Naive B cell (primary cell): ENCODE data around the gene XYLT1. TPM values are rescaled to one million over a fixed set of nuclear protein-coding genes. Genes with fewer than 3 reads are reported as not detected.
"Not testable (repeated sequence)": the region's sequence is repeated elsewhere in the genome, so short reads cannot be mapped to it uniquely, and the experiment has no call there.

Experiments
- ATAC-seq, 2 donors: fragments of 150-1000 bp; cut with Tn5 transposase; 2 replicates each; pipeline ENCODE4 v1.10.0; 2021; ENCODE audit warnings: low read depth in 2 of 2, mild to moderate bottlenecking in 2 of 2, moderate library complexity in 2 of 2
- DNase-seq: peaks from one replicate; pipeline ENCODE4 v3.0.0; 2022
- H3K27ac Mint-ChIP-seq, 6 donors: one replicate each; pipeline ENCODE4 v1.8.0; 2020 to 2022; ENCODE audit warnings: mild to moderate bottlenecking in 6 of 6, mixed read lengths in 6 of 6, moderate library complexity in 5 of 6, inconsistent platforms in 2 of 6
- H3K27me3 Mint-ChIP-seq, 3 donors: one replicate each; pipeline ENCODE4 v1.8.0; 2021 to 2022; ENCODE audit warnings: mixed read lengths in 3 of 3, mild to moderate bottlenecking in 1 of 3
- H3K36me3 Mint-ChIP-seq, 2 donors: one replicate each; pipeline ENCODE4 v1.8.0; 2020 to 2022; ENCODE audit warnings: mixed read lengths in 2 of 2, inconsistent platforms in 1 of 2, mild to moderate bottlenecking in 1 of 2
- H3K4me1 Mint-ChIP-seq, 3 donors: one replicate each; pipeline ENCODE4 v1.8.0; 2020 to 2022; ENCODE audit warnings: mixed read lengths in 3 of 3, inconsistent platforms in 1 of 3, mild to moderate bottlenecking in 1 of 3, moderate library complexity in 1 of 3
- H3K4me3 Mint-ChIP-seq, 8 donors: one replicate each; pipeline ENCODE4 v1.8.0; 2020 to 2022; ENCODE audit warnings: mild to moderate bottlenecking in 8 of 8, mixed read lengths in 8 of 8, moderate library complexity in 8 of 8, inconsistent platforms in 2 of 8
- H3K9me3 Mint-ChIP-seq, 7 donors: one replicate each; pipeline ENCODE4 v1.8.0; 2020 to 2022; ENCODE audit warnings: mixed read lengths in 7 of 7, mild to moderate bottlenecking in 5 of 7, inconsistent platforms in 2 of 7, moderate library complexity in 1 of 7
- polyA plus RNA-seq, 6 donors: library from polyadenylated mRNA; unstranded; fragments of 300-500 nt; fragmentation: Illumina TruSeq; gene quantifications; one replicate each; pipeline ENCODE4 v1.2.3, GENCODE V29; 2021; ENCODE audit warnings: low read depth in 6 of 6

XYLT1 gene
- polyA plus RNA-seq, 6 donors from 2014 or later: 1.7 to 8.7 (median 3.9) TPM

- Mint-ChIP-seq H3K9me3 (peaks cover 5 to 12% (median 10%) of the 10 kb centered on the region in 7 donors), H3K27me3 (peaks cover 16 to 23% (median 22%) of the 10 kb centered on the region in 3 donors), H3K36me3 (peaks cover 3 to 26% of the 10 kb centered on the region in 2 donors), H3K4me3 (no peak overlapping the region), H3K4me1 (peaks cover 0 to 4% (median 0%) of the 10 kb centered on the region in 3 donors), H3K27ac (no peak overlapping the region)
- ATAC-seq: no peak
- no peak for DNase-seq
Observed at GRCh38 chr16:17504050-17504449, 33.3 kb upstream of the XYLT1 start.

DNA sequence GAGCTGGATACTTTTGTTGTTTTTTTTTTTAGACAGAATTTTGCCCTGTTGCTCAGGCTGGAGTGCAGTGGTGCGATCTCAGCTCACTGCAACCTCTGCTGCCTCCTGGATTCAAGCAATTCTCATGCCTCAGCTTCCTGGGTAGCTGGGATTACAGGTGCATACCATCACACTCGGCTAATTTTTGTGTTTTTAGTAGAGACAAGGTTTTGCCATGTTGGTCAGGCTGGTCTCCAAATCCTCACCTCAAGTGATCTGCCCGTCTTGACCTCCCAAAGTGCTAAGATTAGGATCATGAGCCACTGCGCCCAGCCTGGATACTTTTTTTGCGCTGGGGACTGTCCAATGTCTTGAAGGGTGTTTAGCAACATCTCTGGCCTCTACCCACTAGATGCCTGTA is 32.6 kb upstream of the XYLT1 start:
- no peak for ATAC-seq
- Mint-ChIP-seq H3K27me3 (peaks cover 14 to 18% (median 16%) of the 10 kb centered on the region in 3 donors), H3K36me3 (peaks cover 0 to 18% of the 10 kb centered on the region in 2 donors), H3K9me3 (peaks cover 1 to 6% (median 5%) of the 10 kb centered on the region in 7 donors), H3K4me1 (peaks cover 0 to 4% (median 0%) of the 10 kb centered on the region in 3 donors), H3K4me3 (no peak overlapping the region), H3K27ac (no peak overlapping the region)
- no peak for DNase-seq

GRCh38 chr16:17501321-17501720 is 30.6 kb upstream of the XYLT1 start:
- peak overlapping the region in 2 of 6 donors; percentile 15 to 28 for H3K27ac Mint-ChIP-seq
- H3K4me1 Mint-ChIP-seq: peaks cover 0 to 4% (median 0%) of the 10 kb centered on the region in 3 donors
- peaks cover 0 to 8% of the 10 kb centered on the region in 2 donors for H3K36me3 Mint-ChIP-seq

GRCh38 chr16:17499223-17499902 is 28.6 kb upstream of the XYLT1 start:
- Mint-ChIP-seq H3K4me1 (peaks cover 0 to 4% (median 0%) of the 10 kb centered on the region in 3 donors), H3K4me3 (no peak overlapping the region), H3K27ac (no peak overlapping the region), H3K27me3 (peaks cover 13 to 20% (median 16%) of the 10 kb centered on the region in 3 donors), H3K9me3 (peaks cover 0 to 2% (median 0%) of the 10 kb centered on the region in 7 donors), H3K36me3 (peaks cover 0 to 8% of the 10 kb centered on the region in 2 donors)
- no peak for DNase-seq
- no peak for ATAC-seq

More at GRCh38 chr16:17501321-17501720, 30.6 kb upstream of the XYLT1 start:
- Mint-ChIP-seq H3K27me3 (peaks cover 10 to 16% (median 13%) of the 10 kb centered on the region in 3 donors), H3K9me3 (peaks cover 0 to 2% (median 0%) of the 10 kb centered on the region in 7 donors), H3K4me3 (no peak overlapping the region)
- ATAC-seq (no peak), DNase-seq (no peak)

- no peaks in the 10 kb centered on the region for H3K4me1 Mint-ChIP-seq
- H3K27ac Mint-ChIP-seq: no peak overlapping the region
- no peak overlapping the region for H3K4me3 Mint-ChIP-seq
- peaks cover 0 to under 1% of the 10 kb centered on the region in 2 donors for H3K36me3 Mint-ChIP-seq
- no peak for ATAC-seq
- H3K27me3 Mint-ChIP-seq: peaks cover 8 to 17% (median 9%) of the 10 kb centered on the region in 3 donors
- DNase-seq: no peak
- H3K9me3 Mint-ChIP-seq: peaks cover 0 to 3% (median 0%) of the 10 kb centered on the region in 7 donors
Observed at GRCh38 chr16:17497648-17498047, 26.9 kb upstream of the XYLT1 start.

DNA sequence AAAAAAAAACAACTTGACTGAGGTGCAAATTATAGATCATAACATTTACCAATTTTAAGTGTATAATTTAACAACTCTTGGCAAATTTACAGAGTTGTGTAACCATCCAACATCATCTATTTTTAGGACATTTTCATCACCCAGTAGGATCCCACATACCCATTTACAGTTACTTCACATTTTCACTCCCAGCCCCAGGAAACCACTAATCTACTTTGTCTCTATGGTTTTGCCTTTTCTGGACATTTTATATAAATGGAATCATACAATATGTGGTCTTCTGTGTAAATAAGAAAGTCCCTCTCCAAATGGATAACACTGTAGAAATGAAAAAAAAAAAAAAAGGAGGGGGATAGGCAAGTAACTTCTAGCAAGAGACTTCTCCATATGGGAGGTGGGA is 26.1 kb upstream of the XYLT1 start:
- Mint-ChIP-seq H3K36me3 (no peaks in the 10 kb centered on the region), H3K27ac (no peak overlapping the region), H3K9me3 (peaks cover 0 to 10% (median 0%) of the 10 kb centered on the region in 7 donors), H3K4me3 (no peak overlapping the region), H3K4me1 (no peaks in the 10 kb centered on the region), H3K27me3 (peaks cover 6 to 16% (median 8%) of the 10 kb centered on the region in 3 donors)
- DNase-seq (no peak), ATAC-seq (no peak)

DNA sequence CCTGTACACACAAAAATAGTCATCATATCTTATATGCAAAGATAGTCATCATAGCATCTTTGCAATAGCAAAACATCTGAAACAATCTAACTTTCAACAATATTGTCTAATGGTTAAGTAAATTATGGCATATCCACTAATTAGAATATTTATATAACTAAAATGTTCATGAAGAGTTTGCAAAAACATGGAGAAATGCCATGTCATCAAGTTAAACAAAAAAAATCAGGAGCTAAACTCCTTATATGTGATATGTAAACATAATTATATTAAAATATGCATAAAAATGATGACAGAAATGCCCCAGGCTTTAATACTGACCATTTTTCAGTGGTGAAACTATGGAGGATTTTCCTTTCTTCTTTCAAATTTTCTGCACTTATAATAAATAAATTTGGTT is 22.3 kb upstream of the XYLT1 start:
- Mint-ChIP-seq H3K9me3 (peaks cover 0 to 14% (median 3%) of the 10 kb centered on the region in 7 donors), H3K4me1 (peaks cover 0 to 5% (median 0%) of the 10 kb centered on the region in 3 donors), H3K27me3 (peaks cover 3 to 16% (median 12%) of the 10 kb centered on the region in 3 donors), H3K27ac (no peak overlapping the region), H3K4me3 (no peak overlapping the region), H3K36me3 (no peaks in the 10 kb centered on the region)
- DNase-seq (no peak), ATAC-seq (no peak)

DNA sequence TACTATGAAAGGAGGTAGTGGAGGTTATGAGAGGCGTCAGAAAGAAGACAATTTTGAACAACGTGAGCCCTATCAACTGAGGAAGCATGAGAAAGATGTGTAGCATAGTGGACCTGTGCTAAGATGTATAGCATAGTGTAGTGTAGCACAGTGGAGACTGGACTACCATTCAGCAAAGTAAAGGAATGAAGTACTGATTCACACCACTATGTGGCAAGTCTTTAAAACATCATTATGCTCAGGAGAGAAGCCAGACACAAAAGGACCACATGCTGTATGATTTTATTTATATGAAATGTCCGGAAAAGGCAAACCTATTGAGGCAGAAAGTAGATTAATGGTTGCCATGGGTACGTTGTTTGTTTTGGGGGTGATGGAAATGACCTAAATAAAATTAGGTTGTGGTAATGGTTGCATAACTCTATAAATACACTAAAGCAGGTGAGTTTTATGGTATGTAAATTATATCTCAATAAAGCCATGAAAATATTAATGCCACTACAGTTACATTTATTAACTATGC is 20.4 kb upstream of the XYLT1 start:
- Mint-ChIP-seq H3K4me3 (no peak overlapping the region), H3K27me3 (peaks cover 3 to 11% (median 8%) of the 10 kb centered on the region in 3 donors), H3K9me3 (peaks cover 0 to 14% (median 3%) of the 10 kb centered on the region in 7 donors), H3K36me3 (no peaks in the 10 kb centered on the region), H3K27ac (peak overlapping the region in 1 of 6 donors; percentile 66), H3K4me1 (peaks cover 0 to 5% (median 0%) of the 10 kb centered on the region in 3 donors)
- peak in 1 of 2 donors; percentile 51 for ATAC-seq
- DNase-seq: no peak

DNA sequence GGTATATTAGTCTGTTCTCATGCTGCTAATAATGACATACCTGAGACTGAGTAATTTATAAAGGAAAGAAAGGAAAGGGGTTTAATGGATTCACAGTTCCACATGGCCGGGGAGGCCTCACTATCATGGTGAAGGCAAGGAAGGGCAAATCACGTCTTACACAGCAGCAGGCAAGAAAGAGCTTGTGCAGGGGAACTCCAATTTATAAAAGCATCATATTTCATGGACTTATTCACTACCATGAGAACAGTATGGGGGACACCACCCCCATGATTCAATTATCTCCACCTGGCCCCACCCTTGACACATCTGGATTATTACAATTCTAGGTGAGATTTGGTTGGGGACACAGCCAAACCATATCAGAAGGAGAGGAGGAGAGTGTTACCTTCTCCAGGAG is 17.7 kb upstream of the XYLT1 start:
- peaks cover 0 to 14% (median 3%) of the 10 kb centered on the region in 7 donors for H3K9me3 Mint-ChIP-seq
- H3K4me1 Mint-ChIP-seq: peaks cover 4 to 7% (median 5%) of the 10 kb centered on the region in 3 donors
- no peak overlapping the region for H3K27ac Mint-ChIP-seq
- DNase-seq (no peak), ATAC-seq (no peak)
- peaks cover 6 to 20% (median 6%) of the 10 kb centered on the region in 3 donors for H3K27me3 Mint-ChIP-seq
- no peaks in the 10 kb centered on the region for H3K36me3 Mint-ChIP-seq
- no peak overlapping the region for H3K4me3 Mint-ChIP-seq

DNA sequence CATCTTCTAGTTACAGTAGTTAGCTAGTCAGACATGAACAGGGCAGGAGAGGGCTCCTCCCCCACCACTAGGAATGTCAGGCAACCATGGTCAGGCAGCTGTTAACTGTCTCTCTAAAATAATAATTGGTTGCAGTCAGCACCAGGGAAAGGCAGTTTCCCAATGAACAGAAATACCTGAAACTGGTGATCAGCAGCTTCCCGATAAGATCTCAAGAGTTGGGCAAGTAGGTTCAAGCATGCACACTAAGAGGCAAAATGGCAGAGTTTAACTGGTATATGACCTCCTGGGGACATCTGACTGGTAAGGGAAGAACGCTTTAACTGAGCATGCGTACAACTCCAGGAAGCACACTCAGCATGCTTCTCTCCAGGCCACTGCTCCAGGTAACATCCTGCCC is 12.6 kb upstream of the XYLT1 start:
- Mint-ChIP-seq H3K4me1 (peaks cover 0 to 7% (median 4%) of the 10 kb centered on the region in 3 donors), H3K27ac (no peak overlapping the region), H3K9me3 (peaks cover 0 to 4% (median 0%) of the 10 kb centered on the region in 7 donors), H3K4me3 (no peak overlapping the region), H3K27me3 (peaks cover 13 to 44% (median 29%) of the 10 kb centered on the region in 3 donors), H3K36me3 (peaks cover 0 to 8% of the 10 kb centered on the region in 2 donors)
- DNase-seq: no peak
- ATAC-seq: no peak

DNA sequence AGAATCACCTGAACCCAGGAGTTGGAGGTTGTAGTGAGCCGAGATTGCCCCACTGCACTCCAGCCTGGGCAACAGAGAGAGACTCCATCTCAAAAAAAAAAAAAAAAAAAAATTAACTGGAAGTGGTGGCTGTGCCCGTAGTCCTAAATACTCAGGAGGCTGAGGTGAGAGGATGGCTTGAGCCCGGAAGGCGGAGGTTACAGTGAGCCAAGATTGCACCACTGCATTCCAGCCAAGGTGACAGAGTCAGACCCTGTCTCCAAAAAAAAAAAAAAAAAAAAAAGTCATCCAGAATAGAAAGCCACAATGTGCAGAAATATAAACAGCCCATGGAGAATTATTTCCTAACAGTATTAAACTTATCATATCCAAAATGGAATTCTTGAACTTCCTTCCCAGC is 11.6 kb upstream of the XYLT1 start:
- not testable (repeated sequence) for H3K9me3 Mint-ChIP-seq, H3K36me3 Mint-ChIP-seq, H3K4me3 Mint-ChIP-seq, DNase-seq, H3K4me1 Mint-ChIP-seq, ATAC-seq
- Mint-ChIP-seq H3K27me3 (peaks cover 13 to 39% (median 29%) of the 10 kb centered on the region in 3 donors), H3K27ac (peak overlapping the region in 1 of 6 donors; percentile 6)

GRCh38 chr16:17481736-17482135 is 11.0 kb upstream of the XYLT1 start:
- DNase-seq (no peak), ATAC-seq (no peak)
- Mint-ChIP-seq H3K4me1 (peaks cover 3 to 14% (median 10%) of the 10 kb centered on the region in 3 donors), H3K9me3 (peaks cover 0 to 4% (median 0%) of the 10 kb centered on the region in 7 donors), H3K36me3 (peaks cover 0 to 8% of the 10 kb centered on the region in 2 donors), H3K27ac (no peak overlapping the region), H3K27me3 (peaks cover 13 to 39% (median 29%) of the 10 kb centered on the region in 3 donors), H3K4me3 (no peak overlapping the region)

DNA sequence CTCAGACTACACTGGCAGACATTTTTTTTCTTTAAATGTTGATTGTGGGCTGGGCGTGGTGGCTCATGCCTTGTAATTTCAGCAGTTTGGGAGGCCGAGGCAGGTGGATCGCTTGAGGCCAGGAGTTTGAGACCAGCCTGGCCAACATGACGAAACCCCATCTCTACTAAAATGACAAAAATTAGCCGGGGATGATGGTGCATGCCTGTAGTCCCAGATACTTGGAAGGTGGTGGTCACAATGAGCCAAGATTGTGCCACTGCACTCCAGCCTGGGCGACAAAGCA is 6.4 kb upstream of the XYLT1 start:
- not testable (repeated sequence) for ATAC-seq, H3K9me3 Mint-ChIP-seq, H3K36me3 Mint-ChIP-seq, DNase-seq
- peaks cover 27 to 41% (median 33%) of the 10 kb centered on the region in 3 donors for H3K4me1 Mint-ChIP-seq
- peaks cover 0 to 17% (median 16%) of the 10 kb centered on the region in 3 donors for H3K27me3 Mint-ChIP-seq
- H3K4me3 Mint-ChIP-seq: peak overlapping the region in 2 of 8 donors; percentile 14 to 69
- peak overlapping the region in 1 of 6 donors; percentile 51 for H3K27ac Mint-ChIP-seq
